NB4 (cell line): ENCODE data around the gene AMFR.

Source experiments
- MYC ChIP-seq: IDR thresholded peaks from 2 replicates; pipeline ENCODE4 v1.6.1; 2011; ENCODE audit warnings: low read depth, low read length
- TF ChIP-seq, protein P1 (sequence below): IDR thresholded peaks from one replicate; pipeline ENCODE4 v1.5.1; 2012; ENCODE audit warnings: low read depth, low read length

DNA sequence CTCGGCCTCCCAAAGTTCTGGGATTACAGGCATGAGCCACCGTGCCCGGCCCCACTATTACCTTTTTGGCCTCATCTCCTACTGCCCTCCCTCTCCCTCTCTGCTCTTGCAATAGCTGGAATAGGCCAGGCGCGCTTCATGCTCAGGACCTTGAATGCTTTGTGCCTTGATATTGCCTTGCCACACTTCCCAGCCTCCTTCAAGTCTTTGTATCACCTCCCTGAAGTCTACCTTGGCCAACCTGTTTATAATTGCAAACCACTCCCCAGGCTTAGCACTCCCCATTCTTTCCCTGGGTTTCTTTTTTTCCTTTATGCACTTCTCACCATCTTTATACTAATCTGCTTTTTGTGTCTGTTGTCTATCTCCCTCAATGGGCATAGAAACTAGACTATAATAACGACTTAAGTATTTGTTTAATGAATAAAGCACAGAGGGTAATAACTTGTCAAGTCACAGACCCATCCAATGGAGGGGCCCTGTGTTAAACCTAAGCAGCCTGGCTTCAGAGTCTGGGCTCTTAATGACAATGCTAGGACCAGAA is 32.7 kb upstream of the AMFR start:
- TF ChIP-seq, protein P1, sequence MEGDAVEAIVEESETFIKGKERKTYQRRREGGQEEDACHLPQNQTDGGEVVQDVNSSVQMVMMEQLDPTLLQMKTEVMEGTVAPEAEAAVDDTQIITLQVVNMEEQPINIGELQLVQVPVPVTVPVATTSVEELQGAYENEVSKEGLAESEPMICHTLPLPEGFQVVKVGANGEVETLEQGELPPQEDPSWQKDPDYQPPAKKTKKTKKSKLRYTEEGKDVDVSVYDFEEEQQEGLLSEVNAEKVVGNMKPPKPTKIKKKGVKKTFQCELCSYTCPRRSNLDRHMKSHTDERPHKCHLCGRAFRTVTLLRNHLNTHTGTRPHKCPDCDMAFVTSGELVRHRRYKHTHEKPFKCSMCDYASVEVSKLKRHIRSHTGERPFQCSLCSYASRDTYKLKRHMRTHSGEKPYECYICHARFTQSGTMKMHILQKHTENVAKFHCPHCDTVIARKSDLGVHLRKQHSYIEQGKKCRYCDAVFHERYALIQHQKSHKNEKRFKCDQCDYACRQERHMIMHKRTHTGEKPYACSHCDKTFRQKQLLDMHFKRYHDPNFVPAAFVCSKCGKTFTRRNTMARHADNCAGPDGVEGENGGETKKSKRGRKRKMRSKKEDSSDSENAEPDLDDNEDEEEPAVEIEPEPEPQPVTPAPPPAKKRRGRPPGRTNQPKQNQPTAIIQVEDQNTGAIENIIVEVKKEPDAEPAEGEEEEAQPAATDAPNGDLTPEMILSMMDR: no peak
- TF ChIP-seq MYC: no peak
